NCI-H460 (cell line): ENCODE results near the gene SRGAP2C. TPM values are rescaled to one million over a fixed set of nuclear protein-coding genes. Genes with fewer than 3 reads are reported as not detected.
"Not testable (repeated sequence)": the region's sequence is repeated elsewhere in the genome, so short reads cannot be mapped to it uniquely, and the experiment has no call there.

Source experiments
- DNase-seq: peaks from one replicate; pipeline ENCODE4 v3.0.0-alpha.2; 2016; ENCODE audit warnings: low read depth; ENCODE audit errors: extremely low read depth
- total RNA-seq: library from RNA; depleted of rRNA; stranded (reverse); fragments of >200 nt; shearing (Covaris generic); gene quantifications from 2 replicates; pipeline ENCODE4 v1.2.3, GENCODE V29; 2014

SRGAP2C gene
- total RNA-seq, 1 experiment from 2014 or later, result 17.7 TPM

GRCh38 chr1:121366171-121366570 is 181.4 kb downstream of the SRGAP2C start:
- DNase-seq, result not testable (repeated sequence)

- not testable (repeated sequence) for DNase-seq
Measured at GRCh38 chr1:121368910-121369309, 184.1 kb downstream of the SRGAP2C start.

GRCh38 chr1:121369959-121370358 is 185.2 kb downstream of the SRGAP2C start:
- DNase-seq, result not testable (repeated sequence)

GRCh38 chr1:121374851-121375367 is 190.1 kb downstream of the SRGAP2C start:
- DNase-seq, result not testable (repeated sequence)

- DNase-seq, result not testable (repeated sequence)
Measured at GRCh38 chr1:121376986-121377385, 192.2 kb downstream of the SRGAP2C start.

GRCh38 chr1:121378757-121379156 is 194.0 kb downstream of the SRGAP2C start:
- DNase-seq, result not testable (repeated sequence)

- DNase-seq, result not testable (repeated sequence)
Measured at GRCh38 chr1:121384754-121385153, 200.0 kb downstream of the SRGAP2C start.

GRCh38 chr1:121385162-121385561 is 200.4 kb downstream of the SRGAP2C start:
- DNase-seq, result not testable (repeated sequence)

- not testable (repeated sequence) for DNase-seq
Measured at GRCh38 chr1:121385563-121386288, 201.0 kb downstream of the SRGAP2C start.

GRCh38 chr1:121386319-121386948 is 201.7 kb downstream of the SRGAP2C start:
- DNase-seq, result not testable (repeated sequence)

- DNase-seq, result not testable (repeated sequence)
Measured at GRCh38 chr1:121389895-121390560, 205.3 kb downstream of the SRGAP2C start.

GRCh38 chr1:121392130-121392529 is 207.4 kb downstream of the SRGAP2C start:
- DNase-seq, result not testable (repeated sequence)

- DNase-seq, result not testable (repeated sequence)
Measured at GRCh38 chr1:121395718-121396201, 211.0 kb downstream of the SRGAP2C start.

GRCh38 chr1:121396335-121397081 is 211.7 kb downstream of the SRGAP2C start:
- DNase-seq, result not testable (repeated sequence)

GRCh38 chr1:121397101-121397500 is 212.3 kb downstream of the SRGAP2C start:
- DNase-seq, result not testable (repeated sequence)

GRCh38 chr1:121399193-121399592 is 214.4 kb downstream of the SRGAP2C start:
- not testable (repeated sequence) for DNase-seq

- not testable (repeated sequence) for DNase-seq
Measured at GRCh38 chr1:121400108-121400507, 215.3 kb downstream of the SRGAP2C start.

GRCh38 chr1:121400541-121401310 is 216.0 kb downstream of the SRGAP2C start:
- not testable (repeated sequence) for DNase-seq

- DNase-seq, result not testable (repeated sequence)
Measured at GRCh38 chr1:121401375-121401955, 216.7 kb downstream of the SRGAP2C start.
